H1 (cell line): ENCODE results near the gene TDRD6. TPM values are rescaled to one million over a fixed set of nuclear protein-coding genes. Genes with fewer than 3 reads are reported as not detected.

Experiments used
- KDM5A ChIP-seq: fragments of 200-600 bp; IDR thresholded peaks from 2 replicates; pipeline ENCODE4 v1.7.1; 2012; ENCODE audit warnings: mild to moderate bottlenecking, low read length, inconsistent platforms, mixed read lengths
- SIN3A ChIP-seq, 2 experiments: IDR thresholded peaks in 1 of 2; conservative IDR thresholded peaks in 1 of 2; 2 replicates each; pipeline ENCODE4 v1.6.1; 2011 to 2012; ENCODE audit warnings: low read length in 2 of 2, improper control_type of control experiment in 1 of 2, low read depth in 1 of 2, mild to moderate bottlenecking in 1 of 2
- SP1 ChIP-seq: IDR thresholded peaks from 2 replicates; pipeline ENCODE4 v1.6.1; 2011; ENCODE audit warnings: low read depth, low read length
- polyA plus RNA-seq, 7 experiments: library from polyadenylated mRNA; depleted of rRNA in 3 of 7; stranded (reverse) in 5 of 7; unstranded in 2 of 7; fragments of >200 nt in 5 of 7; fragments of 200-250 nt in 2 of 7; gene quantifications; 1 replicate in 5 of 7; 2 replicates in 1 of 7; 4 replicates in 1 of 7; pipeline versions ENCODE4 v1.2.1 to v1.2.3, GENCODE V29; 2011 to 2013; ENCODE audit warnings: missing spikeins in 2 of 7, mixed read lengths in 2 of 7
- total RNA-seq: library from RNA; stranded (reverse); fragmentation: NEBNext Ultra II Directional; extraction: Animal tissue kit (Norgen Biotek cat#: 25700); gene quantifications from 2 replicates; pipeline ENCODE4 v1.2.1, GENCODE V29; 2021

Gene TDRD6
- total and polyA plus RNA-seq, 2 of the 8 experiments (the other 6 are each of a cell fraction or from before 2014, with no cell fraction given) = 0.06 to 0.19 TPM

- no peak for TF ChIP-seq SIN3A (conservative IDR thresholded peaks at IDR 0.05 in 1 of 2, IDR thresholded peaks at IDR 0.05 in 1 of 2; ENCODE audit: low read depth in 1 of 2, low read length in 2 of 2)
- TF ChIP-seq KDM5A = no peak
- TF ChIP-seq SP1 = no peak
- TF ChIP-seq, all 59 proteins: peak for 0
Measured at GRCh38 chr6:46688966-46689335, 1.3 kb downstream of the TDRD6 start (continued).
